WI38 (cell line): ENCODE measurements around the gene CPT1B.

Experiments used
- H3K4me3 ChIP-seq: 2 replicates; pipeline ENCODE4 v1.5.1; 2011; ENCODE audit warnings: low read depth, mild to moderate bottlenecking, control low read depth, low read length
- TF ChIP-seq, protein P1 (sequence below): IDR thresholded peaks from 2 replicates; pipeline ENCODE4 v1.5.1; 2012; ENCODE audit warnings: low read depth, mild to moderate bottlenecking, control low read depth, low read length

CPT1B gene

DNA sequence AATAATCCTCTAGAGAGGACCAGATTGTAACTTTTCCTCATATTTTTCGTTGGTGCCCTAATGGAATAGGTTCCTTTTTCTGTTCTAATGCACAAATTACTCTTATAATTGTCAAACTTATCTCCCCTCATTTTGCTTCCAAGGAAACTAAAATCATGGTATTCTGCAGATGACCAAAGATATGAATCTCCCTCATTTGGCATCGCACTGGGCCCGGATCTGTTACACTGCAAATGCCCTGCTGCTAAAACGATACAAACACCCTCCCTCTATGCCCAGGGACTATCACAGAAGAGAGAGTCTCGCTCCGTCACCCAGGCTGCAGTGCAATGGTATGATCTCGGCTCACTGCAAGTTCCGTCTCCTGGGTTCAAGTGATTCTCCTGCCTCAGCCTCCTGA, 24.9 kb downstream of the CPT1B start:
- TF ChIP-seq, protein P1, sequence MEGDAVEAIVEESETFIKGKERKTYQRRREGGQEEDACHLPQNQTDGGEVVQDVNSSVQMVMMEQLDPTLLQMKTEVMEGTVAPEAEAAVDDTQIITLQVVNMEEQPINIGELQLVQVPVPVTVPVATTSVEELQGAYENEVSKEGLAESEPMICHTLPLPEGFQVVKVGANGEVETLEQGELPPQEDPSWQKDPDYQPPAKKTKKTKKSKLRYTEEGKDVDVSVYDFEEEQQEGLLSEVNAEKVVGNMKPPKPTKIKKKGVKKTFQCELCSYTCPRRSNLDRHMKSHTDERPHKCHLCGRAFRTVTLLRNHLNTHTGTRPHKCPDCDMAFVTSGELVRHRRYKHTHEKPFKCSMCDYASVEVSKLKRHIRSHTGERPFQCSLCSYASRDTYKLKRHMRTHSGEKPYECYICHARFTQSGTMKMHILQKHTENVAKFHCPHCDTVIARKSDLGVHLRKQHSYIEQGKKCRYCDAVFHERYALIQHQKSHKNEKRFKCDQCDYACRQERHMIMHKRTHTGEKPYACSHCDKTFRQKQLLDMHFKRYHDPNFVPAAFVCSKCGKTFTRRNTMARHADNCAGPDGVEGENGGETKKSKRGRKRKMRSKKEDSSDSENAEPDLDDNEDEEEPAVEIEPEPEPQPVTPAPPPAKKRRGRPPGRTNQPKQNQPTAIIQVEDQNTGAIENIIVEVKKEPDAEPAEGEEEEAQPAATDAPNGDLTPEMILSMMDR: no peak
- H3K4me3 ChIP-seq: no peak overlapping the region

DNA sequence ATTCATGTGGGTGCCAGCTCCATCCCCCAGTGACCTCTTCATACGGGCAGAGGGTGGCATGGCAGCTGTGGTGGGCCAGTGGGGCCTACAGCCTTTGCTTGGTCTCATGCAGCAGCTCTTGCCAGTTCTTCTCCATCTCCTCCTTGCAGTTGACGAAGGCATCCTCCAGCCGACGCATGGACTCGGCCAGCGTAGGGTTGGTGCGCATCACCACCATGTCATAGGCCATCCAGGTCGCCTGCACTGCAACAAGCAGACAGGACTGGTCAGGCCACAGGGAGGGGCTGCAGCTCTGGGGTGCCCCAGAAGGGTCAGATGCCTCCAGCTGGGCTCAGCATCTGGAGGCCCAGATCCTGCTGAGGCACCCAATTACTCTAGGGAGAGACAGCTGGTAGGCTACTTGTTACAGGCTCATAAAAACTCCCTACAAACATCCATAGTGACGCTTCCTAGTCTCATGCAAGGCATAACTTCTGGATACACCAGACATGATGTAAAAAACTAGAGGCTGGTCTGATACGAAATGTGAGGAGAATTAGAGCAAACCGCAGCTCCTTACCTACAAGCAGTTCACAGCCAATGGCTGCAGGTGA, 27.0 kb downstream of the CPT1B start:
- TF ChIP-seq, protein P1: no peak
- H3K4me3 ChIP-seq: no peak overlapping the region

DNA sequence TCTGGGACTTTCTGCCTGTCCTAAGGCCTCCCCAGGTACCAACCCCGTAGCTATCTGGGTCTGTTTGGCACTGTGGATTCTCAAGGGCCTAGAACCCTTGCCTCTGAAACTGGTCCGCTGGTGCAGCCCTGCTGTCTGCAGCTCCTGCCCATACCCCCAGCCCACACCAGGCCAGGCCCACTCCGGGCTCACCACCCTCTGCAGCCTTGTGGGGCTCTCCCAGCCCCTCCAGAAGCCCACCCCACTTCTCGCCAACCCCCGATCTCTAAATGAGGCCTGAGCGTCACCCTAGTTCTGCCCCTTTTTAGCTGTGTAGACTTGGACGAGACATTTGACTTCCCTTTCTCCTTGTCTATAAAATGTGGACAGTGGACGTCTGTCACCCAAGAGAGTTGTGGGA, 27.8 kb downstream of the CPT1B start:
- H3K4me3 ChIP-seq: no peak overlapping the region
- TF ChIP-seq, protein P1: no peak

DNA sequence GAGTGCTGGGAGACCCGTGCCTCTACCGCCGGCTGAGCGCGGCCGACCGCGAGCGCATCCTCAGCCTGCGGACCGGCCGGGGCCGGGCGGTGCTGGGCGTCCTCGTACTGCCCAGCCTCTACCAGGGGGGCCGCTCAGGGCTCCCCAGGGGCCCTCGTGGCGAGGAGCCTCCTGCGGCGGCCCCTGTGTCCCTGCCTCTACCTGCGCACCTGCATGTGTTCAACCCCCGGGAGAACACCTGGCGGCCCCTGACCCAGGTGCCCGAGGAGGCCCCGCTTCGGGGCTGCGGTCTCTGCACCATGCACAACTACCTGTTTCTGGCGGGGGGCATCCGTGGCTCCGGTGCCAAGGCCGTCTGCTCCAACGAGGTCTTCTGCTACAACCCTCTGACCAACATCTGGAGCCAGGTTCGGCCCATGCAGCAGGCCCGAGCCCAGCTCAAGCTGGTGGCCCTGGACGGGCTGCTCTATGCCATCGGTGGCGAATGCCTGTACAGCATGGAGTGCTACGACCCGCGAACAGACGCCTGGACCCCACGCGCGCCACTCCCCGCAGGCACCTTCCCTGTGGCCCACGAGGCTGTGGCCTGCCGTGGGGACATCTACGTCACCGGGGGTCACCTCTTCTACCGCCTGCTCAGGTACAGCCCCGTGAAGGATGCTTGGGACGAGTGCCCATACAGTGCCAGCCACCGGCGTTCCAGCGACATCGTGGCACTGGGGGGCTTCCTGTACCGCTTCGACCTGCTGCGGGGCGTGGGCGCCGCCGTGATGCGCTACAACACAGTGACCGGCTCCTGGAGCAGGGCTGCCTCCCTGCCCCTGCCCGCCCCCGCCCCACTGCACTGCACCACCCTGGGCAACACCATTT, 29.1 kb downstream of the CPT1B start:
- no peak overlapping the region for H3K4me3 ChIP-seq
- TF ChIP-seq, protein P1: no peak

DNA sequence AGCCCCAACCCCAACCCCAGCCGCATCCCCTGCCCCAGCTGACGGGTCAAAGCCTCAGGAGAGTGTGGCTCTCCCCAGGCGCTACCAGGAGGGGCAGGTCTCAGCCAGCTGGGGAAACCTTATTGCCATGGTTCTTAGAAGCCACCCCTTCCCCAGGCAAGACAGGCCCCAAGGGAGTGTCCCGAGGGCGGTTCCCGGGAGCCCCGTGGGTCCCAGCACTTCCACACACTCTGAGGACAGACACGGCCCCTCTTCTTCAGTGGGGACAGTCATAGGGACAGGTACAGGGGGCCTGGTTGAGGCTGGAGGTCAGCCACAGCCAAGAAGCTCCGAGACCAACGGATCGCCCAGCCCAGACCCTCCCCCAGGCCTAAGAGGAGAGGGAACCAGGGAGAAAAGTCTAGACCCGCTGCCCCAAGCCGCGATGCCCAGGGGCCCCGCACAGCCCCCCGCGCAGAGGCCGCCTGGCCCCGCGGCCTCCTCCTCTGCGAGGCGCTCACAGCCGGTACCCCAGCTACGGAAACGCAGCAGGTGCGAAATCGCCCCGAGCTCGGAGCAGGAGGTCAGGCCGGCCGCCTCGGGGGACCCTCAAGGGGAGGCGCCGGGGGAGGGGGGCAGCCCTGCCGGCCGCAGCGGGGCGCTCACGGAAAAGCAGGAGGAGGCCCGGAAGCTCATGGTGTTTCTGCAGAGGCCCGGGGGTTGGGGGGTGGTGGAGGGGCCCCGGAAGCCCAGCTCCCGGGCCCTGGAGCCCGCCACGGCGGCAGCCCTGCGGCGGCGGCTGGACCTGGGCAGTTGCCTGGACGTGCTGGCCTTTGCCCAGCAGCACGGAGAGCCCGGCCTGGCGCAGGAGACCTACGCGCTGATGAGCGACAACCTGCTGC, 29.9 kb downstream of the CPT1B start:
- TF ChIP-seq, protein P1: no peak

DNA sequence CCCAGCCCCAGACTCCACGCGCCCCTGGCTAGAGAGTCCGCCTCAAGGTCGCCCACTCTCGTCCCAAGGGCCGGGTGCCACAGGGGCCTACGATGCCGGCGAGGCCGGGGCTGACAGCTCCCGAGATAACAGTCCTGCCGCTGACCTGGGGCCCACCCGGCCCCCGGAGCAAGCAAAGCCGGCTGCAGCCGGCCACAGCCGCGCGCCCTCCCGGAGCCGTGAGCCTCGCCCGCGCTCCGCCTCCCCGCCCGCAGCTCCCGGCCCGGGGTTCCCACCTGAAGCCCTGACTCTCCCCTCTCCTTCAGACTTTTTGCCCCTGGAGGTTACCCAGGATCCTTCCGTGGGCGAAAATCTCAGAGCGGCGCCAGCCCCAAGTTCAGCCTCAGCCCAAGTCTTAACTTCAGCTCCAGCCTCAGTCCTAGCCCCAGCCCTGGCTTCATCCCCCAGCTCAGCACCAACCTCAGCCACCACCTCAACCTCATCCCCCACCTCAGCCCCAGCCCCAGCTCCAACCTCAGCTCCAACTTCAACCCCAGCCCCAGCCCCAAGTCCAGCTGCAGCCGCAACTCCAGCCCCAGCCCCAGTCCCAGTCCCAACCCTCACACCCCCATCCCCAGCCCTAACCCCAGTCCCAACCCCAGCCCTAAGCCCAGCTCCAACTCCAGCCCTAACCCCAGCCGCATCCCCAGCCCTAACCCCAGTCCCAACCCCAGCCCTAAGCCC, 30.8 kb downstream of the CPT1B start:
- no peak overlapping the region for H3K4me3 ChIP-seq
- TF ChIP-seq, protein P1: no peak

More for the DNA sequence above, 29.9 kb downstream of the CPT1B start:
- no peak overlapping the region for H3K4me3 ChIP-seq
